IPS DF 6.9 (cell line): ENCODE data around the gene PTPRN2.

Source experiments
- DNase-seq: peaks from one replicate; pipeline ENCODE4 v3.0.0-alpha.2; 2013; ENCODE audit warnings: low read depth, low spot score
- H3K27ac ChIP-seq: one replicate; pipeline ENCODE4 v1.5.1; 2013; ENCODE audit warnings: low read length, control low read depth
- H3K27me3 ChIP-seq: 2 replicates; pipeline ENCODE4 v1.6.1; 2013; ENCODE audit warnings: mild to moderate bottlenecking, low read length; ENCODE audit not compliant: control insufficient read depth, insufficient read depth
- H3K36me3 ChIP-seq: 2 replicates; pipeline ENCODE4 v1.6.1; 2013; ENCODE audit warnings: low read length; ENCODE audit not compliant: control insufficient read depth, insufficient read depth
- H3K4me1 ChIP-seq: 2 replicates; pipeline ENCODE4 v1.6.1; 2013; ENCODE audit warnings: low read length; ENCODE audit not compliant: control insufficient read depth, insufficient read depth
- H3K4me3 ChIP-seq: 2 replicates; pipeline ENCODE4 v1.5.1; 2013; ENCODE audit warnings: mild to moderate bottlenecking, low read length
- H3K9me3 ChIP-seq: 2 replicates; pipeline ENCODE4 v1.6.1; 2013; ENCODE audit warnings: low read length, inconsistent platforms; ENCODE audit not compliant: control insufficient read depth, insufficient read depth
- WGBS: extraction: QIAGEN DNeasy Blood & Tissue Kit; methylation state at CpG from one replicate; pipeline ENCODE4 v1.1.7; 2013; ENCODE audit warnings: mixed read lengths, missing lambda C conversion rate; ENCODE audit not compliant: insufficient read length, insufficient coverage; 5-methylcytosine and 5-hydroxymethylcytosine counted together

The PTPRN2 gene

GRCh38 chr7:158065340-158065739, 522.3 kb downstream of the PTPRN2 start:
- no peaks in the 10 kb centered on the region for H3K27me3 ChIP-seq
- H3K27ac ChIP-seq, result no peak overlapping the region
- no CpG with 5 or more reads among the region's 12 CpGs for WGBS
- no peak for DNase-seq
- H3K9me3 ChIP-seq, result peaks cover 42% of the 10 kb centered on the region
- no peaks in the 10 kb centered on the region; the same call in 1 of the 2 replicates for H3K36me3 ChIP-seq
- no peak overlapping the region for H3K4me3 ChIP-seq
- H3K4me1 ChIP-seq, result no peaks in the 10 kb centered on the region

GRCh38 chr7:158064631-158065030, 523.0 kb downstream of the PTPRN2 start:
- Histone ChIP-seq H3K27me3 (no peaks in the 10 kb centered on the region), H3K4me1 (no peaks in the 10 kb centered on the region), H3K9me3 (peaks cover 42% of the 10 kb centered on the region), H3K4me3 (no peak overlapping the region), H3K36me3 (no peaks in the 10 kb centered on the region; the same call in 1 of the 2 replicates), H3K27ac (no peak overlapping the region)
- WGBS, result no CpG with 5 or more reads among the region's 4 CpGs
- no peak for DNase-seq

- Histone ChIP-seq H3K4me1 (no peaks in the 10 kb centered on the region), H3K36me3 (no peaks in the 10 kb centered on the region; the same call in 1 of the 2 replicates), H3K4me3 (no peak overlapping the region), H3K27me3 (no peaks in the 10 kb centered on the region), H3K27ac (no peak overlapping the region), H3K9me3 (peaks cover 38% of the 10 kb centered on the region)
- no CpG with 5 or more reads among the region's 17 CpGs for WGBS
- DNase-seq, result no peak
These were observed 523.6 kb downstream of the PTPRN2 start for GRCh38 chr7:158063850-158064610.

GRCh38 chr7:158062661-158063060, 525.0 kb downstream of the PTPRN2 start:
- Histone ChIP-seq H3K27ac (no peak overlapping the region), H3K36me3 (no peaks in the 10 kb centered on the region; the same call in 1 of the 2 replicates), H3K27me3 (no peaks in the 10 kb centered on the region), H3K9me3 (peaks cover 33% of the 10 kb centered on the region), H3K4me3 (no peak overlapping the region), H3K4me1 (no peaks in the 10 kb centered on the region)
- WGBS, result no CpG with 5 or more reads among the region's 20 CpGs
- DNase-seq, result no peak

- H3K36me3 ChIP-seq, result no peaks in the 10 kb centered on the region; the same call in 1 of the 2 replicates
- H3K9me3 ChIP-seq, result peaks cover 30% of the 10 kb centered on the region
- no peak overlapping the region for H3K27ac ChIP-seq
- H3K4me1 ChIP-seq, result no peaks in the 10 kb centered on the region
- DNase-seq, result no peak
- no CpG with 5 or more reads among the region's 24 CpGs for WGBS
- no peak overlapping the region for H3K4me3 ChIP-seq
- no peaks in the 10 kb centered on the region for H3K27me3 ChIP-seq
These were observed 525.6 kb downstream of the PTPRN2 start for GRCh38 chr7:158061884-158062656.

- Histone ChIP-seq H3K9me3 (peaks cover 31% of the 10 kb centered on the region), H3K27me3 (no peaks in the 10 kb centered on the region), H3K4me1 (no peaks in the 10 kb centered on the region), H3K27ac (no peak overlapping the region), H3K4me3 (no peak overlapping the region), H3K36me3 (peaks cover 4% of the 10 kb centered on the region; the same call in 1 of the 2 replicates)
- no peak for DNase-seq
- WGBS, result no CpG with 5 or more reads among the region's 28 CpGs
These were observed 526.5 kb downstream of the PTPRN2 start for GRCh38 chr7:158061026-158061630.

GRCh38 chr7:158060216-158060615, 527.4 kb downstream of the PTPRN2 start:
- Histone ChIP-seq H3K4me1 (no peaks in the 10 kb centered on the region), H3K4me3 (no peak overlapping the region), H3K27me3 (no peaks in the 10 kb centered on the region), H3K36me3 (peaks cover 4% of the 10 kb centered on the region; the same call in 1 of the 2 replicates), H3K9me3 (peaks cover 32% of the 10 kb centered on the region), H3K27ac (no peak overlapping the region)
- no CpG with 5 or more reads among the region's 13 CpGs for WGBS
- DNase-seq, result no peak

- H3K27ac ChIP-seq, result no peak overlapping the region
- no CpG with 5 or more reads among the region's 8 CpGs for WGBS
- H3K27me3 ChIP-seq, result no peaks in the 10 kb centered on the region
- no peaks in the 10 kb centered on the region for H3K4me1 ChIP-seq
- no peak overlapping the region for H3K4me3 ChIP-seq
- peaks cover 4% of the 10 kb centered on the region; the same call in 1 of the 2 replicates for H3K36me3 ChIP-seq
- DNase-seq, result no peak
- peaks cover 34% of the 10 kb centered on the region for H3K9me3 ChIP-seq
These were observed 530.2 kb downstream of the PTPRN2 start for GRCh38 chr7:158057446-158057845.

- Histone ChIP-seq H3K4me1 (no peaks in the 10 kb centered on the region), H3K27me3 (no peaks in the 10 kb centered on the region), H3K4me3 (no peak overlapping the region), H3K36me3 (peaks cover 4% of the 10 kb centered on the region; the same call in 1 of the 2 replicates), H3K27ac (no peak overlapping the region), H3K9me3 (peaks cover 30% of the 10 kb centered on the region)
- DNase-seq, result no peak
- no CpG with 5 or more reads among the region's 17 CpGs for WGBS
These were observed 530.9 kb downstream of the PTPRN2 start for GRCh38 chr7:158056761-158057160.

GRCh38 chr7:158055726-158056510, 531.7 kb downstream of the PTPRN2 start:
- DNase-seq, result no peak
- peaks cover 4% of the 10 kb centered on the region; the same call in 1 of the 2 replicates for H3K36me3 ChIP-seq
- H3K27me3 ChIP-seq, result no peaks in the 10 kb centered on the region
- no peak overlapping the region for H3K4me3 ChIP-seq
- no peak overlapping the region for H3K27ac ChIP-seq
- peaks cover 29% of the 10 kb centered on the region for H3K9me3 ChIP-seq
- no peaks in the 10 kb centered on the region for H3K4me1 ChIP-seq
- no CpG with 5 or more reads among the region's 17 CpGs for WGBS
